Activated CD8-positive, alpha-beta memory T cell treated with anti-CD3 and anti-CD28 coated beads for 1 hour (primary cell): ENCODE results near the gene CHST4.
A peak's percentile ranks its signal among the peaks of the same experiment; 100 is the strongest.
"Not testable (repeated sequence)": the region's sequence is repeated elsewhere in the genome, so short reads cannot be mapped to it uniquely, and the experiment has no call there.

ENCODE experiments used
- DNase-seq, 2 donors: peaks; one replicate each; pipeline ENCODE4 v3.0.0-alpha.2; 2020; ENCODE audit warnings: low read depth in 1 of 2; ENCODE audit errors: extremely low read depth in 1 of 2

The CHST4 gene

DNA sequence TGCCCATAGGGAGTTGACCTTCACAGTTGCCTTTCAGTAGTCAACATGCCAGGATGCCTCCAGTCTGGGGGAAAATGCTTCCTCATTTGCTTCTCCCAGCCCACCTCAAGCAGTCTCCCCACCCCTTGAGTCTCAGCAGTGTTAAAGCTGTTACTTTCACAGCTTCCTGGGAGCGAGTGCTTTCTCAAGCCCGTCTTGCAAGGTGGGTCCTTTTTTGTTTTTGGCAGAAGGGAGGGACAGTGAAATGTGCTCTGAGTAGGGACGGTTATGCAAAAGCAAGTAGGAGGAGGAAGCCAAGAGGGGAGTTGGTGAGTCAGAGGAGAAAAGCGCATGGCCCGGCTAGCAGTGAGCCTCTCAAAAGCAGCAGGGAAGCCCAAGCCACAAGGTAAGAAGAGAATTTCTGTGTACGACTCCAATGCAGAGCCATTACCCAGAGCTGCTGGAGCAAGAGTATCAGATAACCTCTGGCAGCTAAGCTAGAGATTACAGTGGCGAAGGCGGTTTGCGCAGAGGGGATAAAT, at the start of gene CHST4:
Gene CHST4, plus strand, starts transcription at position 316 of the 521 bp plus-strand sequence. CDS start 10,252 bp downstream, outside the sequence.
- no peak for DNase-seq

DNA sequence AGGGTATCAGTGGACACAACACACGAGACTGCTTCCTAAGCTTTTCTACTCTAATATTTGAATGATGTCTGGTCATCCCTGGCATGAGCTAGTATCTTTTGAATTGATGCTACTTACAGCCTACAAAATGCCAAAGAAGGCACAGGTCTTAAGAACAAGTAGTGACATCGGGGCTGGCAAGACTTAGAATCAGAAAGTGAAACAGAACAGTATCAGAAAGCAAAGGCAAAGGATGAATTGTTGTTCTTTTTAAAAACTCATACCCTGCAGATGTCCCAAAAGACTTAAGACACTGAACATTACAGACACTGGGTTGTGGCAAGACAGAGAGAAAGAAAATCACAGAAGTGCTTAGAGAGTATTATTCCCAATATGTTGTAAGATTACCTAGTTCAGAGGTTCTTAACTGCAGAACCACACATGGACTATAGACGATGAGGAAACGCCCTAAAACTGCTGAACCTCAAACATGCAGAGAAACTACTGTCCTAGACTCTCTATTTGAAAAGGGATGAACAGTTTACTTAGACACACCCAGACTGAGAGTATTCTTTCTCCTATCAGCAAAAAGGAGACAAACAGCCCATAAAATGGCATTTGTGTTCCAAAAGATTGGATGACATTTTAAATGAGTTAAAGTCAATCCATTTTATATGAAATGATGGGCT, 49.6 kb upstream of the CHST4 start:
- no peak for DNase-seq

DNA sequence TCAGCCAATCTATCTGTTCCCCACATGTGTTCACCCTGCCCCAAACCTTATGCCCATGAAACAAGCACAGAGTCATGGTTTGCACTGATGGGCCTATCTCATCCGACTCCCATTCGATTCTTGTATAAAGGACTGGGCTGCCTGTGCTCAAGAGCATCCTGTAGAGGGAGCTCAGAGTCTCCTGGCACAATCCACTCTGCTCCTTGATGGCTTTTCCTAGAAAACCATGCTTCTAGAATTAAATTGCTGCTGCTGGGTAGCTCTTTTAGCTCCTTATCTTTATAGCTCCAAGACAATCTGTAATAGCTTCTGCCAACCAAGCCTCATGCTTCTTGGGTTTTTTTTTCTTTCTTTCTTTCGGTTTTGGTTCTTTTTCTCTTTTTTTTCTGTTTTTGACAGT, 46.8 kb upstream of the CHST4 start:
- no peak for DNase-seq

DNA sequence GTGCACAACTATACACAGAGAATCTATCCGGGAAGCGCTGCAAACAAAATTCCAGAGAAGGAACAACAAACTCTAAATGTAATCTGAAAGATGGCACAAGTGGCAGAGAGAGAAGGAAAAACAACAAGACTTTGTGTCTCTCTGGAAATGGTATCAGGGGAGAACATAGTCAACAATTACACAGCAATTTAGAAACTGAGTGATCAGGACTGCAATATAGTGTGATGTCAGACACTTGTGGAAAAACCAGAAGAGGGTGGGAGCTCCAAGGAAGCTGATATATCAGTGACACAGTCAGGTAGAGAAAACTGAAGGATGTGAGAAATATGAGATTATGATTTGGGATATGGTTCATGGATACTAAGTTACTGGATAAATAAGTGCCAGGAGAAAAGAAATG, 45.3 kb upstream of the CHST4 start:
- no peak for DNase-seq

DNA sequence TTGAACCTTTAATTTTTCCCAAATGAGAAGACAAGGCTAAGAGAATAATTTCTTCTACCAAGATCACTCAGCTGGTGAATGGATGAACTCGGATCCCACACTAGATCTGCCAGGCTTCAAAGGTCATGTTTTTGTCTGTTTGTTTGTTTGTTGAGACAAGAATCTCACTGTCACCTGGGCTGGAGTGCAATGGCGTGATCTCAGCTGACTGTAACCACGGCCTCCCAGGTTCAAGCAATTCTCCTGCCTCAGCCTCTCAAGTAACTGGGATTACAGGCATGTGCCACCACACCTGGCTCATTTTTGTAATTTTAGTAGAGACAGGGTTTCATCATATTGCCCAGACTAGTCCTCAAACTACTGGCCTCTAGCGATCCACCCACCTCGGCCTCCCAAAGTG, 43.7 kb upstream of the CHST4 start:
- DNase-seq = no peak

DNA sequence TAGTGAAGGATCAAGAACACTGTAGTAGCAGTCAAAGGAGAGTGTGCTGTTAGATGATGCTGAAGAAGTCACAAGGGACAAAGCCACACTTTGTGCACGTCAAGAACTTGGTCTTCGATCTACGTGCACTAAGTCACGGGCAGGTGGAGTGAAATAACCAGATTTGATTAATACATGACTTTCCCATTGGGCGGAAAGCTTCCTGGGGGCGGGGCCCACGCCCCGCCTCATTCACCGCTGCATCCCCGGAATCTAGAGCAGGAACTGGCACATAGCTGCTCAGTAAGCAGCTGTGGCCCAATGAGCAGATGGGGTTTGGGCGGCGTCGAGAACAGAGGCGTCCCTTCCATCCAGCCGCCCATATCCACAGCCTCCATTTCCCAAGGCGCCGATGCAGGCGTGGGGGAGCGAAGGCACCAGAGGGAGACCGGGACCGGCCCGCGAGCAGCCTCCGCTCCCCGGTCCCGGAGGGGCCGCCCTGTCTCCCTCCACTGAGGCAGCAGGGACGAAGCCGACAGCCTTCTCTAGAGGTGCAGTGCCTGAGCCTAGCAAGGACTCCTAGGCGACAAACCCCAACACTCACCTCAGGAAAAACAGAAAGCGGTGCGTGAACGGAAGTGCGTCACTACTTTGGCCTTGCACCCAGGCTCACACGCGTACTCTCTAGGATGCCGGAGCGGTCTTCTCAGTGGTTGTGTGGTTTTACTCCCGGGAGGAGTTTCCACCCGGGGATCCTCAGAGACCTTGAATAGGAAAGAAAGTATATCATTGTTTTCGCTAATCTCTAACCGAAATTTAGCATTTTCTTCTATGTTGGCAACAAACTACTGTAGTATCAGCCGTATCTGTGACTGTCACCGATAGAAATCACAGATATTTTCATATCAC, 42.0 kb upstream of the CHST4 start:
- DNase-seq = peak; percentile 54 to 56

DNA sequence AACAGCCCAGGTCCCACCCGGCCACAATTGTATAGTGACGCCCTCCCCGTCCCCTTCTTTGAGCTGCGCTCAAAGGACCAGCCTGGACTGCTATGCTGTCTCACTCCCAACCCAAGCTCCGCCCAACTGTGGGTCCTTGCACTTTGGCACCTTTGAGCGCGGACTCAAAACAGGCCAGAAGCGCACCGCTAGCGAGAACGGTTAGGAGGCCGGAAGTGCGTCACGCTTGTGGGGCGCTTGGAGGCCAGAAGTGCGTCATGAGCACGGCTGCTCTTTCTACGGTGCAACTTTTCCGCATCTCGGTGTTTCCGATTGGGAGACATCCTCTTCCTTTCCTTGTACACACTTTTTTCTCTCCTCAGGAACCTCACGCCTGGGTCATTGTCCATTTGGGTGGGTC, 37.1 kb upstream of the CHST4 start, which contains the start of gene ZNF19:
Gene ZNF19, minus strand, starts transcription at position 203 of the 400 bp plus-strand sequence. CDS start 7,210 bp downstream, outside the sequence.
- DNase-seq = no peak

DNA sequence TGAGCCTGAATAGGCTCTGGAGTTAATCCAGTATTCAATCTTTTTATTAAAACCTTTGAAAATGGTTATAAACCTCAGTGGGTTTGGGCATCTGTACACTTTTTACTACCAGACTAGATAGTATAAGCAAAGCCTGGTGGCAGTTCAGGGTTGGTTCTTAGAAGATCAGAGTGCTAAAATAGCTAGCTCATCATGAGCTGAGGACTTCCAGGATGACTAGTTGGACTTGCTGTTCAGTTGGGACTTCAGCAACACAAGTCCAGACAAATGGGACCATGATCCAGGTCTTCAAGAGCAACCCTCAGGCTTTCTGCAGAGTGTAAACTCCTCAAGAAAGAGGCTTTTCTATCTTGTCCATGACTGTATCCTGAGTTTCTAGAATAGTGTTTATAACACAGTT, 35.9 kb upstream of the CHST4 start:
- DNase-seq = no peak

DNA sequence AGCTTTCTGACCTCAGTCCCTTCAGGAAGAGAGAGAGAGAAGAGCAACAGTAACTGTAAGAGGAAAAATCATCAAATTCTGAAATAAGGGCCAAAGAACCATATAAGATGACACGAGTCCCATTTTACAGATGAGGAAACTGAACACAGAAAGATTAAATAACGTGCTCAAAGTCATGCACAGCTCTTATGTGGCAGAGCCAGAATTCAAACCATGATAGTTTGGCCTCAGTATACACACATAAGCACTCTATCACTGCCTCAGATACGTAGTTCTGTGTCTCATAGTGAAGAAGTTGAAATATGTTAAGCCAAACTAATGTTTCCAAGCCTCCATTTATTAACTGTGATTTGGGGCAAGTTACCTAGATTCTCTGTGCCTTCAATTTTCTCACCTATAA, 35.2 kb upstream of the CHST4 start:
- no peak for DNase-seq

DNA sequence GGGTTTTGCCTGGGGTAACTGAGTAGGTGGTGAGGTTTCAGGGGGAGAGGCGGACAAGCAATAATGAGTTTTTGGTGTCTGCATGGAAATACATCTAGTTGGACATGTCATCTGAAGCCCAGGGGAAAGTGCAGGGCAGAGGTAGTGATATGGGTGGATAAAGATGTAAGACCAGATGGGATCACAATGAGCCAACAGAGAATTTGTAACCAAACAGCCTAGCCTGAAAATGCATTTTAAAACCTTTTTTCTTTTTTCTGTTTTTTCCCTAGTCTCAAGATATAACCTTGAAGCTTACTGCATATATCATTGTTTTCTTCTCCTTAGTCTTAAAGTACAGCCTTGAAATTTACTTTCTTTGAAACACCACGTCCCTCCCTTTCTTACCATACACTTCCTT, 33.4 kb upstream of the CHST4 start:
- no peak for DNase-seq

DNA sequence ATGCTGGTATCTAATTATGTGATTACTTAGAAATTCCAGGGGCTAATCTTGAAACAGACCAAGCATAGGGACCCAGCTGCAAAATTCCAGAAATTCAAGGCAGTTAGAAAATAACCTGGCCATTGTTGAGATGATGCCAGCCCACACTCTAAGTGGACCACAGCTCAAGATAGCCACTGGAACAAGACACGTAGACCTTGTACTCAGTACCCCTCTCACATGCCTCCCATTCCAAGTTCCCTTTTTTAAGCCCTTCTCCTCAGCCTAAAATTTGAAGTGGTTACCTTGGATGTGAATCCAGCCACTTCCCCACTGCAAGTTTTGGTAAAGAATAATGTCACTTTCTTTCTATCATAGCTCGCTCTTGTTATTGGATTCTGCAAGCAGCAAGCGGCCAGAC, 33.0 kb upstream of the CHST4 start:
- no peak for DNase-seq

DNA sequence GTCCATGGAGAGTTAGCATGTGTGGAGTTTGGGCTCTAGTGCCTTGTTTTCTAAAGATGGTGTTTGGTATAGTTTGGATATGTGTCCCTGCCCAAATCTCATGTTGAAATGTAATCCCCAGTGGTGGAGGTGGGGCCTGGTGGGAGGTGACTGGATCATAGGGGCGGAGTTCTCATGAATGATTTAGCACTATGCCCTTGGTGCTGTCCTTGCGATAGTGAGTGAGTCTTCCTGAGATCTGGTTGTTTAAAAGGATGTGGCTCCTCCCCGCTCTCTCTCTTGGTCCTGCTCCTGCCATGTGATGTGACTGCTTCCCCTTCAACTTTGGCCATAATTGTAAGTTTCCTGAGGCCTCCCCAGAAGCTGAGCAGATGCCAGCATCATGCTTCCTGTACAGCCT, 28.2 kb upstream of the CHST4 start:
- no peak for DNase-seq

DNA sequence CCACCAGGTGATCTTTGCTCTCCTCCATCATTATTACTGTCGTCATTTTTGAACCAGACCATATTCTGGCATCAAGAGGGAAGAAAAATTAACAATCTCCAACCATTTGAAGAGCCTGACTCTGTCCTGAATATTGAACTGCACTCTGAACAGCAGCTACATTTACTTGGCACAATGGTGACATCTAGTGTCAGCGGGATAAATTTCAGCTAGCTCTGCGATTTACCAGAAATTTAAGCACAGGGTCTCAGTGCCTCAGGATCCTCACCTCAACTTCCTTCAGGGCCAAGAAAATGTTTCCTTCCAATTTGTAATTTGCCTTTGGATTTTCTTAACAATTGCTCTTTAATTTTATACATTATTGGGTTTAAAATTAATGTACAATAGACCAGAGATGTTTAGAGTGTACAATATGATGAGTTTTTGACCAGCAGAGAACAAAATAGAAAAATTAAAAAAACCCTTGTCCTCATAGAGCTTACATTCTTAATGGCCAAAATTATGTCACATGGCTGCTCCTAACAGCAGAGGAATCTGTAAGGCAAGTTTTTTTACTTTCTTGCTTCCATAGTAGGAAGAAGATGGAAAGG, 26.4 kb upstream of the CHST4 start:
- peak in 1 of 2 donors; percentile 2 for DNase-seq

DNA sequence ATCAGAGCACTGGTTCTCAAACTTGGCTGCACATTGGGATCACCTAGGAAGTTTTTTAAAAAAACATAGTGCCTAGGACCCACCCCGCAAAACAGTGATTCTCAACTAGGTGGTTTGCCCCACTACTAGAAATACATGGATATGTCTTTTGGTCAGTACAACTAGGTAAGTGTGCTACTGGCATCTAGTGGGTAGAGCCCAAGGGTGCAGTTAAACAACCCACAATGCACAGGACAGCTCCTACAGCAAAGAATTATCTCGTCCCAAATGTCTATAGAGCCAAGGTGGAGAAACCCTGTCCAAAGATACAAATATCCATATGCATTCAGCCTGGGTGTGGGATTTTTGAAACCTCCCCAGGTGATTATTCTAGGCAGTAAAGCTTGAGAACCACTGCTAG, 25.3 kb upstream of the CHST4 start:
- no peak for DNase-seq

DNA sequence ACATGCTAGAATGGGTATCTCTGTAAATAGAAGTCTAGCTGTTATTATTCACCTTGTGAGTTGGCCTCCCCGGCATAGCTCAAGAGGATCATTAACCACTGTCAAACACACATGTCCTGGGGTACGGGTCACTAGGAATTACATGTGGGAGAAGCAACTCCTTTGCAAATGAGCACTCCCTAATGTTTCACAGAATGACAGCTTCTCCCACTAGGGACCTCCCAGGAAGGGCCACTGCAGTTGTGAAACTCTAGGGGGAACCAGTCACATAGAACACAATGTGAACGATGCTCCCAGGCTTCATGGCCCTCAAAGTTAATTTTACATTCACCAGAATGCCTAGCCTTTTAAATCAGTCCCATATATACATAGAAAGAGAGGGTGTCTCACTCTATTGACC, 24.7 kb upstream of the CHST4 start:
- DNase-seq = no peak

DNA sequence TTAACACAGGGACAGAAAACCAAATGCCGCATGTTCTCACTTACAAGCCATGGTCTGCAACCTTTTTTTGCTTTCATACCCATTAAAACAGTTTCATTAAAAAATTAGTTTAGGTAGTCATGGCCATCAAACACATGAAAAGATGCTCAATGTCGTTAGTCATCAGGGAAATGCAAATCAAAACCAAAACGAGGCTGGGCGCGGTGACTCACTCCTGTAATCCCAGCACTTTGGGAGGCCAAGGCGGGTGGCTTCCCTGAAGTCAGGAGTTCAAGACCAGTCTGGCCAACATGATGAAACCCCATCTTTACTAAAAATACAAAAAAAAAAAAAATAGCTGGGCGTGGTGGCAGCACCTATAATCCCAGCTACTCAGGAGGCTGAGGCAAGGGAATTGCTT, 22.2 kb upstream of the CHST4 start:
- not testable (repeated sequence) for DNase-seq

DNA sequence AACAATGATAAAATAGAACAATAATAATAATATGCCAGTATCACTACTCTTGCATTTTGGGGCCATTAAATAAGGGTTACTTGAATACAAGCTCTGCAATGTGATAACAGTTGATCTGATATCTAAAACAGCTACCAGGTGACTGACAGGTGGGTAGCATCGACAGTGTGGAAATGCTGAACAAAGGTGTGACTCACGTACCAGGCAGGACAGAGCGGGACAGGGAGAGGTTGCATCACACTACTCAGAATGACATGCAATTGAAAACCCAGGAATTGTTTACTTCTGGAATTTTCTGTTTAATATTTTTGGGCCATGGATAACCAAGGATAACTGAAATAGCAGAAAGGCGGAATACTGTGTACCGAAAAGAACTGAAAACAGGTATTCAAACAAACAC, 21.3 kb upstream of the CHST4 start:
- no peak for DNase-seq

DNA sequence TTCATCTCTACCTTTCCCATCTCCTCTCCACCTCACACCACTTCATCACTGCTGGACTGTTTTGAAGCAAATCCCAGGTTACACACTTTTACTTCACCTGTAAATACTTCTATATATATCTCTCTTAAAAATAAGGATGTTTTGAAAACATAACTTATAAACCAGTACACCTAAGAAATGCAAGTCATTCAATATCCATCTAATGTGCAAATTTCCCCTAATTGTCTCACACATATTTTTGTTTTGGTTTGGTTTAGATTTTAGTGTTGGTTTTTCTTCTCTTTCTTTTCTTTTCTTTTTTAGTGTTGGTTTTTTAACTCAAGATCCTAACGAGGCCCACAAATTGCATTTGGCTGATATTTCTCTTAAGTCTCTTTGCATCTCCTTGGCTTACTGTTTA, 19.2 kb upstream of the CHST4 start:
- DNase-seq = no peak

DNA sequence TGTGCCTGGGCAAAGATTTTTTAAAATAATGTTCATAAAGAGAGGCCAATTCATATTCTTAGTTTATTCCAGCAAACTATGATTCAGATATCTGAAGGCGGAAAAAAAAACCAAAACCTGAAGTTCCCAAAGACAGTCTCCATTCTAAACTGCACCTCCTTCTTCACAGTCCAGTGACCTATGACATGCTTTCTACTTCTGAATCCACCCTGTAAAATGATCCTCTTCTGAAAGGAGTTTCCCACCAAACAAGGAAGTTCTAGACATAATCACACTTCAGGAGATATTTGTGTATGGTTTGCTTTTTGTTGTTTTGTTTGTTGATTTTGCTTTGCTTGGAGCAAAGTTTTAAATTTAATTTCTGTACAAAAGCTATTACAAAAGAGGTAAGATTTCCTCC, 12.9 kb upstream of the CHST4 start:
- DNase-seq = no peak

DNA sequence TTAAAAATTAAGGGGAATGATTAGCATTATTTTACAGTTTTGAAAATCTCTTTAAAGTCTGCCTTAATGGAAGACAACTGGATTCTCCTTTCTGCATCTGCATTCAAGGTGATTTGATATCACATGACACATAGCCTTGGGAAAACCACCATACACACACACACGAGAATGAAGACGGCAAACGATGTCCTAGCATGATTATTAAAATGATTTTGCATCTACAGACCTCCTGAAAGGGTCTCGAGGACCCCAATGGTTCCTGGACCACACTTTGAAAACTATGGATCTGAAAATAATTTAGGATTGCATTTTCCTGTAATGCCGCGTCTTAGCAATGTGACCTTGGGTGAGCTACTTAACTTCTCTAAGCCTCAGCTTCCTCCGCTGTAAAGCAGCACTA, 11.8 kb upstream of the CHST4 start:
- DNase-seq = no peak

DNA sequence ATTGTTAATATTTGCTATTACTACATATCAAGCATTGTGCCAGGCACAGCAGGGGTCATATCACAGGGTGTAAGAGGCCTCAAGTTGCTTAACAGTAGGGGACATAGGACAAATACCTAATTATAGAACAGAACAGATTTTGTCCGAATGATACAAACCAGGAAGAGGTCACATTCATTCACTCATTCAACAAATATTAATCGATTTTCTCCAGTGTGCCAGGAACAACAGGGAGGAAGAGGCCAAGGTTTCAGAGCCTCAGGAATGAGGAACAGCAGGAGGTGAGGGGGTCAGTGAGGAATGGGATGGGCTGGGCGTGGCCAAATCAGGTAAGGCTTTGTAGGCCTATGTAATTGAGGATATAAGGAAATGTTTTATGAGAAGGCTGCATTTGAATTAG, 11.2 kb upstream of the CHST4 start:
- DNase-seq = no peak

DNA sequence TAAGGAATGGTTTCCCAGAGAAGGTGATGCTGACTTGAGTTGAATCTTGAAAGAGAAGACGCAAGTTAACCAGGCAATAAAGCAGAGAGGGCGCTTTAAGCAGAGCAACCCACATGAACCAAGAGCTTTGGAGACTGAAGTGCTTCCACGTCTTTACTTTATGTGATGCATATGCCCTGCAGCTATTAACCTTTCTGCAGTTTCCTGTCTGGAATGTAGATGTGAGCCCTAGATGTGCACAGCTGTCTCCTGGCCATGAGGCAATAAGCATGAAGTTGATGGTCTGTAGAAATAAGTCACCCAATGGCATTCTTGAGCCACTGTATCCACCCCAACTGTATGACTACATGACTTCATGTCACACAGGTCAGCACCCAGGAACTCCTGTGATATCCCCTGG, 5.7 kb upstream of the CHST4 start:
- DNase-seq = no peak
